Left colon (tissue), 2 donors: ENCODE data around the gene BRWD1. TPM values are rescaled to one million over a fixed set of nuclear protein-coding genes. Genes with fewer than 3 reads are reported as not detected.

Source experiments
- ATAC-seq: fragments of 200-7000 bp; cut with Tn5 transposase; one replicate; pipeline ENCODE4 v1.9.1; 2020; ENCODE audit warnings: mild to moderate bottlenecking, moderate library complexity
- DNase-seq, 2 donors: peaks; one replicate each; pipeline ENCODE4 v3.0.0-alpha.2; 2020
- intact Hi-C, 2 donors: fragments of 100-400 bp; cut with DNase I in 1 of 2; cut with micrococcal nuclease in 1 of 2; formaldehyde crosslinking; loops; one replicate each; pipeline versions ENCODE4 v1.11.2 to v1.14.0; 2022; cut with DNase I, micrococcal nuclease
- total RNA-seq, 2 donors: library from RNA; stranded (reverse); fragmentation: NEBNext Ultra II Directional; extraction: Animal tissue kit (Norgen Biotek cat#: 25700); gene quantifications; one replicate each; pipeline ENCODE4 v1.2.1, GENCODE V29; 2021
- donor health status: DM: no; HTN: no; CAD: no.
- donor health status: DM: yes; HTN: yes; CAD: no.

BRWD1 gene
- total RNA-seq, 2 donors from 2014 or later: 45.8 to 51.5 TPM

GRCh38 chr21:39220150-39220549 is 93.3 kb downstream of the BRWD1 start:
- intact Hi-C loops: no loop called here
- no peak for DNase-seq
- ATAC-seq: no peak

GRCh38 chr21:39218082-39218409 is 95.4 kb downstream of the BRWD1 start:
- DNase-seq (no peak), ATAC-seq (no peak)
- intact Hi-C loops: loop anchor here in 1 of 2 donors (10.0 kb wide), 1 partner anchor 47 kb away; no protein-coding TSS in a partner anchor

- ATAC-seq (no peak), DNase-seq (no peak)
- intact Hi-C loops: loop anchor here in 1 of 2 donors (10.0 kb wide), 1 partner anchor 47 kb away; no protein-coding TSS in a partner anchor
These were observed 95.9 kb downstream of the BRWD1 start for GRCh38 chr21:39217356-39218081.

- DNase-seq: no peak
- no peak for ATAC-seq
- intact Hi-C loops: loop anchor here in 1 of 2 donors (10.0 kb wide), 1 partner anchor 49 kb away; no protein-coding TSS in a partner anchor
These were observed 97.1 kb downstream of the BRWD1 start for GRCh38 chr21:39216290-39216689.

GRCh38 chr21:39215078-39215477 is 98.4 kb downstream of the BRWD1 start:
- ATAC-seq (no peak), DNase-seq (no peak)
- intact Hi-C loops: loop anchor here in 1 of 2 donors (10.0 kb wide), 1 partner anchor 50 kb away; no protein-coding TSS in a partner anchor

- DNase-seq (no peak), ATAC-seq (peak; percentile 18)
- intact Hi-C loops: no loop called here
These were observed 104.1 kb downstream of the BRWD1 start for GRCh38 chr21:39209334-39209688.

- peak; percentile 94 for ATAC-seq
- intact Hi-C loops: no loop called here
These were observed 104.7 kb downstream of the BRWD1 start for GRCh38 chr21:39208624-39209333.

GRCh38 chr21:39204134-39204533 is 109.3 kb downstream of the BRWD1 start:
- ATAC-seq (no peak), DNase-seq (no peak)
- intact Hi-C loops: no loop called here

More at GRCh38 chr21:39208624-39209333, 104.7 kb downstream of the BRWD1 start:
- DNase-seq: no peak

GRCh38 chr21:39198800-39199199 is 114.6 kb downstream of the BRWD1 start:
- DNase-seq: no peak
- no peak for ATAC-seq
- intact Hi-C loops: no loop called here

- intact Hi-C loops: no loop called here
- ATAC-seq (peak; percentile 72), DNase-seq (no peak)
These were observed 115.8 kb downstream of the BRWD1 start for GRCh38 chr21:39197448-39198233.

- intact Hi-C loops: no loop called here
- no peak for DNase-seq
- ATAC-seq: no peak
These were observed 116.6 kb downstream of the BRWD1 start for GRCh38 chr21:39196838-39197237.

- no peak for DNase-seq
- intact Hi-C loops: no loop called here
- ATAC-seq: peak; percentile 35
These were observed 117.1 kb downstream of the BRWD1 start for GRCh38 chr21:39196310-39196709.

GRCh38 chr21:39193380-39193779 is 120.1 kb downstream of the BRWD1 start:
- DNase-seq: no peak
- peak; percentile 63 for ATAC-seq
- intact Hi-C loops: no loop called here

GRCh38 chr21:39189857-39190604 is 123.4 kb downstream of the BRWD1 start:
- no peak for ATAC-seq
- intact Hi-C loops: loop anchor here in 1 of 2 donors (10.0 kb wide), 1 partner anchor 195 kb away; a partner anchor contains a TSS
- DNase-seq: no peak

GRCh38 chr21:39188521-39189139 is 124.8 kb downstream of the BRWD1 start:
- intact Hi-C loops: loop anchor here in 1 of 2 donors (10.0 kb wide), 1 partner anchor 196 kb away; a partner anchor contains a TSS
- ATAC-seq: no peak

GRCh38 chr21:39187141-39187540 is 126.3 kb downstream of the BRWD1 start:
- no peak for ATAC-seq

More at GRCh38 chr21:39188521-39189139, 124.8 kb downstream of the BRWD1 start:
- DNase-seq: no peak

GRCh38 chr21:39186676-39187075 is 126.8 kb downstream of the BRWD1 start:
- ATAC-seq (no peak), DNase-seq (no peak)
- intact Hi-C loops: loop anchor here in 1 of 2 donors (10.0 kb wide), 1 partner anchor 198 kb away; a partner anchor contains a TSS

More at GRCh38 chr21:39187141-39187540, 126.3 kb downstream of the BRWD1 start:
- intact Hi-C loops: loop anchor here in 1 of 2 donors (10.0 kb wide), 1 partner anchor 198 kb away; a partner anchor contains a TSS
- no peak for DNase-seq

GRCh38 chr21:39185157-39185556 is 128.3 kb downstream of the BRWD1 start:
- ATAC-seq (no peak), DNase-seq (no peak)
- intact Hi-C loops: loop anchor here in 1 of 2 donors (10.0 kb wide), 1 partner anchor 200 kb away; a partner anchor contains a TSS
